ENCODE measurements around the gene PRKN.

The PRKN gene

DNA sequence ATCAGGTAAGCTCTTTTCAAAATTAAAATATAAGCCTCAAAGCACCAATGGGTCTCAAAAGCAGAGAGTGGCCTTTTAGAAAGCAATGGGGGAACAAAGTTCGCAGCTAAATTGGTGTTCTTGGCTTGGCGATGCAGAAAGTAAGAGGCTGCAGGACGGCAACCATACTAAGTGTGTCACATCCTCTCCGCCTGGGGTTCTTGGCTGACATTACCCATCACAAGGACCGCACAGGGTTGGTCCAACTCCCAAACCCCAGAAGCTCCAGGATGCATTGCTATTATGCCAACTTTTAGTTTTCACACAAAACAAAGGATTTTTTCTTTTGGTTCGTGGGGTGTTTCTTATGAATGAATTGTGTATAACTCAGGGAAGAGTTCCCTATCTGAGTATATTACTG, 124.8 kb downstream of the PRKN start:
- no peak for TF ChIP-seq ZNF274 (IDR thresholded peaks at IDR 0.05; ENCODE audit: low read depth, low read length)
- H3K4me3 ChIP-seq (ENCODE audit: low read length) = no peak overlapping the region

DNA sequence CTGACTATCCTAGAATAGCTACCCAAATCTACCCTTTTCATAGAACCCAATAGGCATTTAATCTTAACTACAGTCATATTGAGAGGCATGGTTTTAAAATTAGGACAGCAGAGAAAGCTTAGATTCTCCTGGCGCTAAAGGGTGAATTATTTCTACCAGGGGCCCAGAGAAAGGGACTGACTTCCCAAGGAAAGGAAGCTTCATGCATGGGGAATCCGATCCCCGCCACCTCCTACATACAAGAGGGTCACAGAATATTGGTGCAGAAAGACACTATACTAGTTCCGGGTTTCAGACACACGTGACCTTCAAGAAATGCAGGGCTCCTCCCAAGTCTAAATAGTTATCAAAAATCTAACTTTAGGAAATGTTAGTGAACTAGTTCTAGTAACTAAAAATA, 130.9 kb downstream of the PRKN start:
- no peak overlapping the region for H3K4me3 ChIP-seq (ENCODE audit: low read length)
- TF ChIP-seq ZNF274 (IDR thresholded peaks at IDR 0.05; ENCODE audit: low read depth, low read length) = no peak

DNA sequence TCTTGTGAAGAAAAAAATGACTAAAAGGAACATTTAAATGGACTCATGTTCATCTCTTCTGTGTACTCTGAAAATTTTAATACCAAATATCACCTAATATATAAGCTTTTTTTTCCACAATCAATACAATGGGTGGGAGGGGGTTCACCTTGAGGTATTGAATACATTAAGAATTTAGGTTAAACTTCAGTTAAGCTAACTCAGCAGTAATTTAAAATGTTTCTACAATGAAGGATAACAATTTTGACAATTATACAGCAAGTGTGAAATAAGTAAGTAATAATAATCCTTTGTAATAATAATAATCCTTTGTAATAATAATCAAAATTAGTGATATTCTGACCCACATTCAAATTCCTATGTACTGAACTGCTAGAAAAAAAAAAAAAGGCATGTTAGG, 136.0 kb downstream of the PRKN start:
- no peak for TF ChIP-seq ZNF274 (IDR thresholded peaks at IDR 0.05; ENCODE audit: low read depth, low read length)
- no peak overlapping the region for H3K4me3 ChIP-seq (ENCODE audit: low read length)

DNA sequence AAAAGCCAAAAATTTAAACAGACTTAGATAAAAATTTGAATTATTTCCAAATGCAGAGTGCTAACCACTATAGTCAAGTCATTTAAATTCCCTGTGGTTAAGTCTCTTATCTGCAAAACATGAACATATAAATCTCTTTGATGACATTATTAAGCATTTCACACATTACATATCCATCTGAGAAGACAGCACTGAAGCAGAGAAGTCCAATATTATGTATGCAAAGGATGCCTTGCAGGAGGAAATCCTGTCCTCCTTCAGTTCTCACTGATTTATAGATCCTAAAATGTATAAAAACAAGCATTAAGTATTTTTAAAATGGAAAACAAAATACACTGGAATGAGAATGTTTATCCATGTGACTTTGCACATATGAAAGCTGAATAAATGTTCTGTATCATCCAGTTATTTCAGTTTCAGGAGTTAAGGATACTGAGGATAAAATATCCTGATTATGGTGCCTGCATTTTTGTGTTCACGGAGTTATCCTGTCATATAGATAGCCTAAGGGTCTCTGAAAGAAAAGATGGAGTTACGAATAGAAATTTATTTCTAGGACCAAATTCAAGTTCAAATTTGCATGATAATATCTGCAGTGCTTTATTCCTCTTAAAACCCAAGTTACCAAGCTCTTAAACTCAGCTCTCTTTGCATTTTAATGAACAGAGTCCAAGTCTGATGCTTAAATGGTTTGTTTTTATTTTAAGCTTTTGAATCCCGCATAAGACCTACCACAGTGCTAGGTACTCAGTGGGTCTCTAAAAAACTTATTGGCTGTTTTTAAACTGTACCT, 145.4 kb downstream of the PRKN start:
- no peak for TF ChIP-seq ZNF274 (IDR thresholded peaks at IDR 0.05; ENCODE audit: low read depth, low read length)
- no peak overlapping the region for H3K4me3 ChIP-seq (ENCODE audit: low read length)

DNA sequence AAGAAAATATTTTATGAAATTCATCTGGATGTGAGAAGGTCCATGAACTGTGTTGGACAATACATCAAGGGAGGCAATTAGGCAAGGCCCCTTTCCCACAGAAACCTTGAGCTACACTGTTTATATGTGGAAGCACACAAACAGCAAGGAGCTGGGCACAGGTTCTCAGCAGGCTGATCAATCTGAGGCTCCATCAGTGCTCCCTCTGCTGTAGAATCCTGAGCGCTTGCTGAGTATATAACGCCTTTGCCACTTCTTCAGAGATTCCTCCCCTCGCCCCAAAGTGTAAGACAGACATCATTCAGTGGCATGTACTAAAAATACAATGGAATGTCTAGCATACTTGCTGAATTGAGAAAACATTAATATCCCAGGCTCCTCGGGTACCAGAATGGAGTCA, 146.9 kb downstream of the PRKN start:
- no peak for TF ChIP-seq ZNF274 (IDR thresholded peaks at IDR 0.05; ENCODE audit: low read depth, low read length)
- H3K4me3 ChIP-seq (ENCODE audit: low read length) = no peak overlapping the region

DNA sequence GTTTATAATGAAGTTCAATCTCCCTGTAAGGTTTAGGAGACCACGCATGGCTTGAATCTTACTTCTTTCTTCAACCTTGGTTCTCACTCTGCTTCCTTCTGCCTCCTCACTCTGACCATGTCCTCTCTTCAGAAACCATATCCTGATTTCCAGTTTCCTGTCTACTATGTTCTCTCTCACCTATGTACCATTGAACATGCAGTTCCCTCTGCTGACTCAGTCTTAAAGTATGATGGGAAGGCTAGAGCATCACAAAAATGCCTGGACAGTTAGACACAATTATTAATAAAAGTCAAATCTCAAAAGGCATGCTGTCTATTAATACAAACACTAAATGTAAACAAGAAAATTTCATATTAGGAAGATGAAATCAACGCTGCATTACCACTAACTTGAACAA, 151.6 kb downstream of the PRKN start:
- no peak for TF ChIP-seq ZNF274 (IDR thresholded peaks at IDR 0.05; ENCODE audit: low read depth, low read length)
- no peak overlapping the region for H3K4me3 ChIP-seq (ENCODE audit: low read length)

DNA sequence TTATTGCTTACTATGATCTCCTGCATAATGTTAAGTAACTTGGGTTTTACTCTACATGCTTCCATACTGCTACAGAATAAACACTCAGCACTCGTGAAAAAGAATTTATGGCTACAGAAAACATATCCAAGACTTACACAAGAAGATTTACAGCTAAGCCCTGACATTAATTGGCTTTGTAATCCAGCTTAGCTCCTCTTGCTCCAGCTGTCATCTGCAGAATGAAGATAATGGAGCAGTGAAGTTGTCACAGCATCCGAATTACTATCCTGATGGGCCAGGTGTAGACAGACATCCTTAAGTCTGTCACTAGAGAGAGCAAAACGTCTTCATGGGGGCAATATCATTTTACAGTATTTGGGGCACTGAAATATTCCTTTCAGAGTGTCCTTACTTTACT, 155.3 kb downstream of the PRKN start:
- H3K4me3 ChIP-seq (ENCODE audit: low read length) = no peak overlapping the region
- no peak for TF ChIP-seq ZNF274 (IDR thresholded peaks at IDR 0.05; ENCODE audit: low read depth, low read length)

DNA sequence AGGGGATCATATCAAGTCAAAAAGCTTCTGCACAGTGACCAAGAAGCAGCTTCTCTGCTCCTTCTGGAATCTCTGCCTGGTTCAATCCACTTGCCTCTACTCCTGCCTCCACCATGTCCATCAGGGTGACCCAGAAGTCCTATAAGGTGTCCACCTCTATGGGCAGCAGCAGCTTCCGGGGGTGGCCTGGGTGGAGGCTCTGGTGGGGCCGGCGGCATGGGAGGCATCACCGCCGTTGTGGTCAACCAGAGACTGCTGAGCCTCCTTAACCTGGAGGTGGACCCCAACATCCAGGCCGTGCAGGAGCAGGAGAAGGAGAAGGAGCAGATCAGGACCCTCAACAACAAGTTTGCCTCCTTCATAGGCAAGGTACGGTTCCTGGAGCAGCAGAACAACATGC, 159.3 kb downstream of the PRKN start:
- H3K4me3 ChIP-seq (ENCODE audit: low read length) = no peak overlapping the region
- no peak for TF ChIP-seq ZNF274 (IDR thresholded peaks at IDR 0.05; ENCODE audit: low read depth, low read length)

DNA sequence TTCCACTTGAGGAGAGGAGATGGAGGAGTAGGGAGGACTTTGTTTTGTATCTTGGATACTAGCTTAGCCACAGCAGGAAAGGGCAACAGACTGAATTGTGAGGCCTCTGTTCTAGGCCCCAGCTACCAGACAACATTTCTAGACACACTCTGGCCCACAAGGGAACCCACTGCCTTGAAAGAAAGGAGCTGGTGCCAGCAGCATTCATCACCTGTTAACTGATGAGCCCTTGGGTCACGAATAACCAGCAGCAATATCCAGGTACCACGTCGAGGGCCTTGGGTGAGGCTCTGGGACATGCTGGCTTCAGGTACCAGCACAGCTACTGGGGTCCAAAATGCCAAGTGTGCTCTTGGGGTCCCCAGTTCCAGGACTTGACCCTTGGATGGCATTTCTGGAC, 165.5 kb downstream of the PRKN start:
- no peak overlapping the region for H3K4me3 ChIP-seq (ENCODE audit: low read length)
- TF ChIP-seq ZNF274 (IDR thresholded peaks at IDR 0.05; ENCODE audit: low read depth, low read length) = no peak

DNA sequence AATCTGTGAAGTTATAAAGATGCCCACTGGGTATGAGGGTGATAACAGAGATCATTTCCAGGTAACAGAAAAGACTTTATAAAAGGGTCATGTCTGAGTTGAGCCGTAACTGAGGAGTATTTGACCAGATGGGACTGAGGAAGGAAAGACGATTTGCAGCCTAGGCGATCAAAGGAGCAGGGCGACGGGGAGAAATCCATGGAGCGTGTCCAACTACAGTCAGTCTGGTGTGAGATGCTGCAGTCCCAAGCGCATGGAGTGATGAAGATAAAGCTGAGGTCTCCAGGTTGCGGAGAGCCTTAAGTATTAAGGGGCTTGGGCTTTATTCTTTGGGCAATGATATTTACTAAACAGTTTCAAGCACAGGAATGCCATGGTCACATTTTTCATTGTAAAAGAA, 166.7 kb downstream of the PRKN start:
- no peak for TF ChIP-seq ZNF274 (IDR thresholded peaks at IDR 0.05; ENCODE audit: low read depth, low read length)
- H3K4me3 ChIP-seq (ENCODE audit: low read length) = no peak overlapping the region

DNA sequence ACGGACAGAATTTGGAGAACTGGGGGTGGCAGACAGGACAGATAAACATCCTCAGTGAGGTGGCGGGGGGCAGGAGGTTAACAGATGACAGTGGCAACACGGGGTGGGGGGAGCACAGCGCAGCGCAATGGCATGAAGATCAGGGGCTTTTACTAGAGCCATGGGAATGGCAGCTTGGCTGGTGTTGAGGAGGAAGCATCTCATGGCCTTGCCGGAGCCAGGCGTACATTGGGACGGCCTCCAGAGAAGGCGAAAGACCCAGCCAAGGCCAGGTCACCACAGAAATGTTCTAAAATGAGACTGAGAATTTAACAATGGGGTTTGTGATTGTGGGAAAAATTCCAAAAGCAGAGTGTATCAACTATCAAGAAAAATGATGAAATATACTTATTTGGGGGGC, 173.0 kb downstream of the PRKN start:
- H3K4me3 ChIP-seq (ENCODE audit: low read length) = no peak overlapping the region
- TF ChIP-seq ZNF274 (IDR thresholded peaks at IDR 0.05; ENCODE audit: low read depth, low read length) = no peak

DNA sequence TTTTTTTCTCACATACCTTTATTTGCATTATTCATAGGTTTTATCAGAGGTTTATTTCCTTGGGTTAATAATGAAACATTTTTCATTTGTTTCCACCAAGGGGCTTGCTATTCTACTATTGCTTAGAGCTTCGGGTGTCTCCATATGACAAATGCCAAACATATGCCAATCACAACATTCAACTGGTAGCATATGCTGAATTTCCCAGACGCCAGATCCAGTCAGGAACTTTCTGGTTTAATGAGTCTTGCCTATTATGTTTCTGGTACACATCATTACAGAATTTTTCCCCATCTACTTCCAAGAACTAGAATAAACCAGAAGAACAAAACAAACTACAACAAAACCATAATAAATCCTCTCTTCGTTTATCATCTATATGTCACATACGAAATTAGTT, 180.7 kb downstream of the PRKN start:
- no peak for TF ChIP-seq ZNF274 (IDR thresholded peaks at IDR 0.05; ENCODE audit: low read depth, low read length)
- no peak overlapping the region for H3K4me3 ChIP-seq (ENCODE audit: low read length)

DNA sequence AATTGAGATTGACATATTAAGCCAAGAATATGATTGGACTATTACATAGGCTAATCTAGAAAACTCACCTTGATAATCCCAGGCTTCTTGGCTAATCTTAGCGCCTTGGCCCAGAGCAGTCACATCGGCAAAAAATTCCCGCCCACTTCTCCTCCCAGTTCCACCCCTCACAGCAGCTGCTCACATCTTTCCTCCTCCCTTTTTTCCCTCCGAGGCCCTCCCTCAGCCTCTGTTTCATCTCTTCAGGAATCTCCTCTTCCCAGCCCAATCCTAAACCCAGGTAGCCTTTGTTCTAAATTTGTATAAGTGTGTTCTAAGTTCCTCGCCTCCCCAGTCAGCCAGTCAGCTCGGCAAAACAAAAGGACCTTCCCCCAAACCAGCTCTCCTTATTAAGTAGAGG, 184.3 kb downstream of the PRKN start:
- no peak for TF ChIP-seq ZNF274 (IDR thresholded peaks at IDR 0.05; ENCODE audit: low read depth, low read length)
- H3K4me3 ChIP-seq (ENCODE audit: low read length) = no peak overlapping the region

DNA sequence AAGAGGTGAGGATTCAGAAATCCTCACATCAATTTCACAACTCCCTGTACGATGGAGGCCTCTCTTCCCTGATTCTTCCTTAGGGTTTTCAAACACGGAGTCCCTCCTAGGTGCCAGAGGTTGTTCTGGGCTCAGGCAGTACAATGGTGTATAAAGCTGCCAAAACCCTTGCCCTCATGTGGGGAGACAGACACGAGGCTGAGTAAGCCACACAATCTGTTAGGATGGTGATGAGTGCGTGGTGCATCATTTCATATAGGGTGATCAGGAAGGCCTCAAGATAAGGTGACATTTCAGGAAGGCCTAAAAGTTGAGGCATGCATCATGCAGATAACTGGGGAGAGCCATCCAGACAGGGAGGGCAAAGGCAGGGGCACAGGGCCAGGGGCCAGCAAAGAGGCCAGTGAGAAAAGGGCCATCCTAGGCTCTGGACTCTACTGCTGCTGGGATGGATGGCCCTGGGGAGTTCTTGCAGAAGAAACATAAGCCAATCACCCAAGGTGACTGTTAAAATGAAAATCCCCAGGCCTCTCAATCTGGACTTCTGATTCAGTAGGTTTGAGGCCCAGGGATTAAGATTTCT, 186.5 kb downstream of the PRKN start:
- no peak for TF ChIP-seq ZNF274 (IDR thresholded peaks at IDR 0.05; ENCODE audit: low read depth, low read length)
- H3K4me3 ChIP-seq (ENCODE audit: low read length) = no peak overlapping the region

DNA sequence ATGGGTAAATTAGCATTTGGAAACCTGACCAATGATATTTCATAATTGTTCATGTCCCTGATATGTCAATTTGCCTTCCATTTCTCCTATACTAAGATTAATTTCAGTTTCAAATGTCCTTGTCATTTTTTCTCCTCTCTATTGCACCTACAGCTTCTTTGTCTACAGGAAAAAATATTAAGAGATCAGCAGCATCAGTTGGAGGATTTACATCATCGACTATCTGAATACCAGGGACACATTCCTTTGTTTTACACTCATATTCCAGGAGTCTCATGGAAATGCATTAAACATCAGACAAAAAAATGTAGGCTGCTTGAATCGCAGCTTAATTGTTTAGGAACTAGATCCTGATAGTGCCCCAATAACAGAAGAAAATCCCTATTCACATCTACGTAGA, 188.2 kb downstream of the PRKN start:
- no peak for TF ChIP-seq ZNF274 (IDR thresholded peaks at IDR 0.05; ENCODE audit: low read depth, low read length)

DNA sequence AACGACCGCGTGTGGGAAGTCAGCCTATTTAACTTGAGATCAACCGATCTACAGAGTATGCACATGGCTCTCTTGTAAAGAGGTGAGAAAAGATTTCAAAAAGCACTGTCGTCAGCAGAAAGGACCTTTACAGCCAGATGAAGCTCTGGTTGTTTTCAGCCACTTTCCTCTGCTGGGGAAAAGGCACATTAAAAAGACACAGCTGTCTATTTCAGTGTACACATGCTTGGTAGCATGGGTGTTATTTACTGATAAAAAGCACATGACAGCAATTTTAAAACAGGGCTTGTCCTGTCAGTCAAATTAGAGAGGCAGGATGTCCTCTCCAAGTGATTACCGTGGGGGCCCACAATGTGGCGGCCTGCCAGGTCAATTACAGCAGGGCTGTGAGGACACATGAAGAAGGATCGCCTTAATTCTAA, 188.9 kb downstream of the PRKN start:
- no peak overlapping the region for H3K4me3 ChIP-seq (ENCODE audit: low read length)
- TF ChIP-seq ZNF274 (IDR thresholded peaks at IDR 0.05; ENCODE audit: low read depth, low read length) = no peak

More for the DNA sequence above, 188.2 kb downstream of the PRKN start:
- no peak overlapping the region for H3K4me3 ChIP-seq (ENCODE audit: low read length)

All from GM08714 (cell line).